GM12864 (cell line): Measurements from ENCODE around the gene TMEM38B.
"Not testable (repeated sequence)": the region's sequence is repeated elsewhere in the genome, so short reads cannot be mapped to it uniquely, and the experiment has no call there.

Experiments
- DNase-seq: peaks from one replicate; pipeline ENCODE4 v3.0.0-alpha.2; 2011; ENCODE audit warnings: low read depth
- H3K4me3 ChIP-seq: 2 replicates; pipeline ENCODE4 v1.5.1; 2011; ENCODE audit warnings: mild to moderate bottlenecking, low read depth, low read length, control low read depth
- CTCF ChIP-seq: IDR thresholded peaks from 2 replicates; pipeline ENCODE4 v1.5.1; 2011; ENCODE audit warnings: low read depth, mild to moderate bottlenecking, moderate library complexity, low read length, control low read depth, inconsistent platforms; ENCODE audit errors: missing control alignments

TMEM38B gene

DNA sequence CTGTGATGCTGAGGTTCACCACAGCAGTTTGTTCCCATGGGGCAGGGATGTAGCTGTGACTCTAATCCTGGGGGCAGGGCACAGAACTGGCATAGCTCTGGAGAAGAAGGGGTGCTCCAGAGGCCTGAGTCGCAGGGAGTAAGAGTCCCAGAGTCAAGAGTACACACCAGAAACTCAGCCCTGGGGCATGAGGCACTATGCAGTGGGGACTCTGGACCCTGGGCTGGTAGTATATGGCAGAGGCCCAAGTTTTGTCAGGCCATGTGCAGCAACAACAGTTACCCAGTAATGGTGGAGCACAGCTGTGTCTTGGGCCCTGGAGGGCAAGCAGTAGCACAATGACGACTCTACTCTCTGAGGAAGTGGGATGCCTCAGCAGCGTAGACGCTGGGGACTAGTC lies 42.9 kb downstream of the TMEM38B start:
- no peak for TF ChIP-seq CTCF

GRCh38 chr9:105742088-105742487 lies 47.7 kb downstream of the TMEM38B start:
- no peak overlapping the region for H3K4me3 ChIP-seq
- no peak for TF ChIP-seq CTCF
- DNase-seq, result no peak

More for the DNA sequence above, 42.9 kb downstream of the TMEM38B start:
- no peak overlapping the region for H3K4me3 ChIP-seq
- DNase-seq, result no peak

DNA sequence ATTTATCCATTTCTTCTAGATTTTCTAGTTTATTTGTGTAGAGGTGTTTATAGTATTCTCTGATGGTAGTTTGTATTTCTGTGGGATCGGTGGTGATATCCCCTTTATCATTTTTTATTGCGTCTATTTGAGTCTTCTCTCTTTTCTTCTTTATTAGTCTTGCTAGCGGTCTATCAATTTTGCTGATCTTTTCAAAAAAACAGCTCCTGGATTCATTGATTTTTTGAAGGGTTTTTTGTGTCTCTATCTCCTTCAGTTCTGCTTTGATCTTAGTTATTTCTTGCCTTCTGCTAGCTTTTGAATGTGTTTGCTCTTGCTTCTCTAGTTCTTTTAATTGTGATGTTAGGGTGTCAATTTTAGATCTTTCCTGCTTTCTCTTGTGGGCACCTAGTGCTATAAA lies 53.0 kb downstream of the TMEM38B start:
- H3K4me3 ChIP-seq, DNase-seq: not testable (repeated sequence)

GRCh38 chr9:105751761-105752160 lies 57.4 kb downstream of the TMEM38B start:
- no peak for TF ChIP-seq CTCF
- no peak for DNase-seq

DNA sequence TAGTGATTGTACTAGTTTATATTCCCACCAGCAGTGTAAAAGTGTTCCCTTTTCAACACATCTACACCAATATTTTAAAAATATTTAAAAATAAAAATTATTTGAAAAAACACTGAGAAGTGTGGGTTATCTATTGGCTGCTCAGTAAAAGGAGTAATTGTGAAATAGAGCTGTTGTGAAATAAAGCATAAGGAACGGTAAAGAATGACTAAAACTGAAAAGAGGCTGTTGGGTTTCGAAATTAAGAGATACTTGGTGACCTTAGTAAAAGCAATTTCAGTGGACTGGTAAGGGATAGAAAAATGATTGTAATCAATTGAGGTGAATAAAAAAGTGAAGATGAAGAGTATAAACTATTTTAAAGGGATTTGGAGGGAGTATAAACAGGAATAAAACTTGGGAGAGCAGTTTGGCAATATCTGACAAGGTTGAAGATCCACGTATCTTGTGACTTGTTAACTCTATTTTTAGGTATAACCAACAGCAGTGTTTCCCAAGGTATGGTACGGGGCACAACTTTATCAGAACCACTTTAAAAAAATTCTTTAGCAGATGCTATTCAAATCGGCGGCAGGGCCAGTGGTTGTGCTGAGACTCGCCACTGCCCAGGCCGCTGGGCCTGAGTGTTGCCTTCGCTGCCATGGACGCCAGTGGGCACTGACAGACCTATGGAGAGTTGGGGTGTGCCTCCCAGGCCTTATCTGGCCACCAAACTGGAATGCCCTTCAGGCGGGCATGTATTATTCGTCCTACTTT lies 63.3 kb downstream of the TMEM38B start:
- no peak for DNase-seq
- TF ChIP-seq CTCF, result no peak
- H3K4me3 ChIP-seq, result no peak overlapping the region

More at GRCh38 chr9:105751761-105752160, 57.4 kb downstream of the TMEM38B start:
- no peak overlapping the region for H3K4me3 ChIP-seq

DNA sequence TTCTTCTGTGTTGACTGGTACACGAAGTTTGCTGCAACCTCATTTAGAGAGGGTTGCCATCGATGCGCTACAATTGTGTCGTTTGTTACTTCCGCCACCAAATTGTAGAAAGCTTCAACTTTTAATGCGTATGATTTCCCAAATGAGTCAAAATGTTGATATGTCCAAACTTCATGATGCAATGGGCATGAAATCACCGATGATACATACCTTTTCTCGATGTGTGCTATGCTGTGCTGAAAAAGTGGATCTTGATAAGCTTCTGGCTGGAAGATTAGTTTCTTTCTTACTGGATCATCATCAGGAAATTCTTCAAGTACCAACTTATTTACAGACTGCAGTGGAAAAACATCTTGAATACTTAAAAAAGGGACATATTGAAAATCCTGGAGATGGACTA lies 65.7 kb downstream of the TMEM38B start:
- no peak for DNase-seq
- TF ChIP-seq CTCF, result no peak

DNA sequence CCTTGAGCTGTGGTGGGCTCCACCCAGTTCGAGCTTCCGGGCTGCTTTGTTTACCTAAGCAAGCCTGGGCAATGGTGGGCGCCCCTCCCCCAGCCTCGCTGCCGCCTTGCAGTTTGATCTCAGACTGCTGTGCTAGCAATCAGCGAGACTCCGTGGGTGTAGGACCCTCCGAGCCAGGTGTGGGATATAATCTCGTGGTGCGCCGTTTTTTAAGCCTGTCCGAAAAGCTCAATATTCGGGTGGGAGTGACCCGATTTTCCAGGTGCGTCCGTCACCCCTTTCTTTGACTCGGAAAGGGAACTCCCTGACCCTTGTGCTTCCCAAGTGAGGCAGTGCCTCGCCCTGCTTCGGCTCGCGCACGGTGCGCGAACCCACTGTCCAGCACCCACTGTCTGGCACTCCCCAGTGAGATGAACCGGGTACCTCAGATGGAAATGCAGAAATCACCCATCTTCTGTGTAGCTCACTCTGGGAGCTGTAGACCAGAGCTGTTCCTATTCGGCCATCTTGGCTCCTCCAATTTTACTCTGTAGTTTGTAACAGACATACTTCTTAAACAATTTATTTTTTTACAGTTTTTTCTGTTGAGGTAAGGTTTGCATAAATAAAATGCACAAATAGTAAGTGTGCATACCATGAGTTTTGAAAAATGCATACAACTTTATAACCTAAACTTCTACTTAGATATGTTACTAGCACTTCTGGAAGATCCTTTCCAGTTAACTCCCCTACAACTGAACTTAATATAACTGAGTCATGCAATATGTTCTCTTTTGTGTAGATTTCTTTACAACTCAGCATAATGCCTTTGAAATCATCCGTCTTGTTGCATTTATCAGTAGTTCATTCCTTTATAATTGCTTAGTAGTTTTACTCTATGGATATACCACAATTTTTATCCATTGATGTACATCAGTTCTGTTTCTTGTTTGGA lies 88.5 kb downstream of the TMEM38B start:
- not testable (repeated sequence) for H3K4me3 ChIP-seq, DNase-seq

More for the DNA sequence above, 65.7 kb downstream of the TMEM38B start:
- no peak overlapping the region for H3K4me3 ChIP-seq

GRCh38 chr9:105783495-105783872 lies 89.1 kb downstream of the TMEM38B start:
- not testable (repeated sequence) for DNase-seq, H3K4me3 ChIP-seq

DNA sequence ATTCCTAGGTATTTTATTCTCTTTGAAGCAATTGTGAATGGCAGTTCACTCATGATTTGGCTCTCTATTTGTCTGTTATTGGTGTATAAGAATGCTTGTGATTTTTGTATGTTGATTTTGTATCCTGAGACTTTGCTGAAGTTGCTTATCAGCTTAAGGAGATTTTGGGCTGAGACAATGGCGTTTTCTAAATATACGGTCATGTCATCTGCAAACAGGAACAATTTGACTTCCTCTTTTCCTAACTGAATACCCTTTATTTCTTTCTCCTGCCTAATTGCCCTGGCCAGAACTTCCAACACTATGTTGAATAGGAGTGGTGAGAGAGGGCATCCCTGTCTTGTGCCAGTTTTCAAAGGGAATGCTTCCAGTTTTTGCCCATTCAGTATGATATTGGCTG lies 92.5 kb downstream of the TMEM38B start:
- H3K4me3 ChIP-seq, DNase-seq: not testable (repeated sequence)
